K562 (cell line): ENCODE measurements around the gene ATP5F1A. TPM values are rescaled to one million over a fixed set of nuclear protein-coding genes. Genes with fewer than 3 reads are reported as not detected.

Source experiments
- ATAC-seq: fragments of 200-7000 bp; cut with Tn5 transposase; 3 replicates; pipeline ENCODE4 v1.9.1; 2020; ENCODE audit warnings: moderate library complexity
- BruUV-seq: library from RNA; stranded (reverse); fragments of 400-500 nt; replicated peaks from 2 replicates; lab custom pipeline; 2021; lab: Mats Ljungman, UMichigan
- CTCF ChIA-PET: fragments of 300-600 bp; formaldehyde crosslinking; extraction: SDS; loops from one replicate; lab custom pipeline; 2021; ENCODE audit warnings: low intra/inter-chr PET ratio; lab: Yijun Ruan, JAX
- POLR2A ChIA-PET: fragments of 300-600, 350-650 bp; sonication (Branson Sonifier 250); formaldehyde crosslinking; extraction: SDS; loops from one replicate; lab custom pipeline; 2021; ENCODE audit warnings: antibody characterized with exemption, inconsistent platforms; lab: Yijun Ruan, JAX
- DNase-seq, 4 experiments: peaks; one replicate each; pipeline versions ENCODE4 v3.0.0 to v3.0.0-alpha.2; 2011 to 2018; ENCODE audit warnings: low spot score in 3 of 4, mixed read lengths in 3 of 4; ENCODE audit errors: extremely low read depth in 1 of 4
- FAIRE-seq: peaks from 2 replicates; lab custom pipeline; 2011; peaks lifted over from hg19 to GRCh38; lab: Jason Lieb, UNC
- H2AFZ ChIP-seq: 2 replicates; pipeline ENCODE4 v1.6.0; 2011; ENCODE audit warnings: low read depth, low read length, control low read depth, inconsistent platforms
- H3K27ac ChIP-seq: fragments of 200-600 bp; 3 replicates; pipeline ENCODE4 v1.8.0; 2011; ENCODE audit warnings: low read depth, mild to moderate bottlenecking, control low read depth, inconsistent platforms, low read length, moderate library complexity, mixed read lengths; ENCODE audit errors: extremely low read depth
- H3K27me3 ChIP-seq, 2 experiments: fragments of 300-600 bp in 1 of 2; 2 replicates in 1 of 2; 3 replicates in 1 of 2; pipeline versions ENCODE4 v1.6.0 to v1.8.0; 2011; ENCODE audit warnings: inconsistent platforms in 2 of 2, low read length in 2 of 2, mild to moderate bottlenecking in 1 of 2, mixed read lengths in 1 of 2, moderate library complexity in 1 of 2; ENCODE audit not compliant: control insufficient read depth in 2 of 2, insufficient read depth in 2 of 2
- H3K36me3 ChIP-seq: fragments of 300-600 bp; 3 replicates; pipeline ENCODE4 v1.8.0; 2011; ENCODE audit warnings: mild to moderate bottlenecking, low read length, inconsistent platforms; ENCODE audit not compliant: control insufficient read depth, insufficient read depth
- H3K4me1 ChIP-seq, 2 experiments: fragments of 200-600 bp in 1 of 2; replicated peaks in 1 of 2; 2 replicates in 1 of 2; 3 replicates in 1 of 2; pipeline versions ENCODE4 v1.5.1 to v1.8.0; 2011; ENCODE audit warnings: inconsistent platforms in 2 of 2, low read length in 2 of 2, mild to moderate bottlenecking in 1 of 2, mixed read lengths in 1 of 2, moderate library complexity in 1 of 2; ENCODE audit not compliant: control insufficient read depth in 2 of 2, insufficient read depth in 2 of 2
- H3K4me2 ChIP-seq: 2 replicates; pipeline ENCODE4 v1.6.1; 2011; ENCODE audit warnings: low read length, control low read depth, inconsistent platforms, mixed read lengths; ENCODE audit not compliant: insufficient read depth
- H3K4me3 ChIP-seq: fragments of 200-600 bp; sonication (generic), shearing (Covaris generic); 2 replicates; pipeline ENCODE4 v1.5.1; 2016; ENCODE audit warnings: control low read depth, inconsistent platforms
- H3K79me2 ChIP-seq: fragments of 200-600 bp; 3 replicates; pipeline ENCODE4 v1.8.0; 2011; ENCODE audit warnings: low read length, inconsistent platforms; ENCODE audit not compliant: control insufficient read depth, insufficient read depth
- H3K9ac ChIP-seq, 2 experiments: 2 replicates each; pipeline versions ENCODE4 v1.6.0 to v1.6.1; 2011; ENCODE audit warnings: low read depth in 2 of 2, low read length in 2 of 2, control low read depth in 1 of 2, inconsistent platforms in 1 of 2, mild to moderate bottlenecking in 1 of 2, mixed read lengths in 1 of 2; ENCODE audit not compliant: insufficient read depth in 1 of 2
- H3K9me1 ChIP-seq: one replicate; pipeline ENCODE4 v1.6.0; 2011; ENCODE audit warnings: inconsistent platforms, mild to moderate bottlenecking, low read length, moderate library complexity; ENCODE audit not compliant: control insufficient read depth, insufficient read depth
- H3K9me3 ChIP-seq: replicated peaks from 2 replicates; pipeline ENCODE4 v1.5.1; 2011; ENCODE audit warnings: low read depth, low read length, inconsistent platforms; ENCODE audit not compliant: control insufficient read depth, insufficient read depth
- H4K20me1 ChIP-seq: replicated peaks from 2 replicates; pipeline ENCODE4 v1.6.1; 2011; ENCODE audit warnings: low read length, inconsistent platforms, mixed read lengths; ENCODE audit not compliant: control insufficient read depth, insufficient read depth
- CXXC5 ChIP-seq: fragments of 250-450 bp; sonication (Bioruptor Pico); IDR thresholded peaks from 2 replicates; pipeline ENCODE4 v1.8.0; 2022; ENCODE audit warnings: inconsistent platforms, mild to moderate bottlenecking, moderate library complexity
- DNMT1 ChIP-seq: fragments of 450-650 bp; IDR thresholded peaks from 2 replicates; pipeline ENCODE4 v1.6.1; 2016; ENCODE audit warnings: antibody characterized with exemption, mild to moderate bottlenecking
- ELF1 ChIP-seq: fragments of 200-800 bp; sonication (Bioruptor generic); IDR thresholded peaks from 2 replicates; pipeline ENCODE4 v1.6.1; 2016; ENCODE audit warnings: missing genetic modification characterization, missing compliant biosample characterization
- GABPB1 ChIP-seq: sonication (generic); formaldehyde crosslinking; IDR thresholded peaks from 2 replicates; pipeline ENCODE4 v1.8.0; 2022; ENCODE audit warnings: mild to moderate bottlenecking, missing genetic modification reagents
- HDGF ChIP-seq: fragments of 450-650 bp; IDR thresholded peaks from 2 replicates; pipeline ENCODE4 v1.6.1; 2016
- MYC ChIP-seq, 2 experiments: fragments of 250-450 bp in 1 of 2; sonication (Bioruptor Pico) in 1 of 2; IDR thresholded peaks; 2 replicates each; pipeline versions ENCODE4 v1.5.1 to v1.6.1; 2012 to 2021; ENCODE audit warnings: low read depth in 2 of 2, borderline replicate concordance in 1 of 2, improper control_type of control experiment in 1 of 2, low read length in 1 of 2, mild to moderate bottlenecking in 1 of 2, moderate library complexity in 1 of 2
- NBN ChIP-seq: fragments of 450-650 bp; IDR thresholded peaks from 2 replicates; pipeline ENCODE4 v1.6.1; 2016; ENCODE audit warnings: low read depth, mild to moderate bottlenecking
- RBM25 ChIP-seq: fragments of 200-400 bp; formaldehyde crosslinking; IDR thresholded peaks from 2 replicates; pipeline ENCODE4 v1.6.1; 2018; ENCODE audit warnings: low read length, low read depth, moderate library complexity; ENCODE audit not compliant: severe bottlenecking
- SRSF7 ChIP-seq: fragments of 200-400 bp; formaldehyde crosslinking; optimal IDR thresholded peaks from 2 replicates; pipeline ENCODE3; 2017; ENCODE audit warnings: mild to moderate bottlenecking, low read depth, low read length
- ZNF239 ChIP-seq: fragments of 250-450 bp; sonication (Bioruptor Pico); IDR thresholded peaks from 2 replicates; pipeline ENCODE4 v1.4.0; 2020; ENCODE audit warnings: mild to moderate bottlenecking
- WGBS: fragments of 100-300 bp; shearing (Covaris generic); methylation state at CpG from one replicate; pipeline ENCODE4 v1.1.6; 2016; ENCODE audit warnings: low coverage, mixed read lengths; ENCODE audit not compliant: insufficient coverage; ENCODE audit errors: missing lambda C conversion rate; 5-methylcytosine and 5-hydroxymethylcytosine counted together
- in situ Hi-C: fragments of 300-500 bp; cut with MboI; formaldehyde crosslinking; loops from 4 replicates; pipeline ENCODE4 v1.15.0; 2018; ENCODE audit warnings: inconsistent platforms, mixed read lengths
- intact Hi-C: fragments of 100-400 bp; cut with micrococcal nuclease; formaldehyde crosslinking; loops from 2 replicates; pipeline ENCODE4 v1.14.2; 2022
- polyA plus RNA-seq, 8 experiments: library from polyadenylated mRNA; depleted of rRNA in 4 of 8; stranded (reverse) in 5 of 8; unstranded in 3 of 8; fragments of >200 nt; fragmentation: Nextera tagmentation in 2 of 8; fragmentation: Illumina TruSeq in 1 of 8; extraction: Ambion mirVana in 2 of 8; extraction: Trizol in 1 of 8; gene quantifications; 2 replicates each; pipeline versions ENCODE4 v1.2.1 to v1.2.3, GENCODE V29; 2011 to 2014; ENCODE audit warnings: inconsistent platforms in 1 of 8, missing spikeins in 1 of 8
- total RNA-seq, 7 experiments: library from RNA; depleted of rRNA in 6 of 7; stranded (reverse); fragments of >200 nt in 6 of 7; fragmentation: Illumina TruSeq in 2 of 7; extraction: Trizol in 2 of 7; gene quantifications; 2 replicates each; pipeline versions ENCODE4 v1.2.1 to v1.2.3, GENCODE V29; 2011 to 2021; ENCODE audit warnings: low replicate concordance in 1 of 7
- TF ChIP-seq, protein P1 (sequence below), 2 experiments: fragments of 450-650 bp in 1 of 2; sonication (generic) in 1 of 2; formaldehyde crosslinking; conservative IDR thresholded peaks; 2 replicates each; pipeline versions ENCODE4 v1.4.0 to v1.8.1; 2020 to 2022; ENCODE audit warnings: mild to moderate bottlenecking in 1 of 2, missing genetic modification reagents in 1 of 2
- TF ChIP-seq, protein P2 (sequence below): sonication (generic); formaldehyde crosslinking; IDR thresholded peaks from 2 replicates; pipeline ENCODE4 v1.8.0; 2022; ENCODE audit warnings: mild to moderate bottlenecking, low read depth, missing genetic modification reagents
- TF ChIP-seq, protein P3 (sequence below): fragments of 450-650 bp; IDR thresholded peaks from 2 replicates; pipeline ENCODE4 v1.6.1; 2017; ENCODE audit warnings: antibody characterized with exemption, mild to moderate bottlenecking
- TF ChIP-seq, protein P4 (sequence below): fragments of 250-450 bp; sonication (Bioruptor Pico); IDR thresholded peaks from 2 replicates; pipeline ENCODE4 v1.5.0; 2022; ENCODE audit warnings: mild to moderate bottlenecking

ATP5F1A gene
- total and polyA plus RNA-seq, 9 of the 15 experiments (the other 6 are each of a cell fraction or from before 2014, with no cell fraction given): 377 to 762 (median 490) TPM

DNA sequence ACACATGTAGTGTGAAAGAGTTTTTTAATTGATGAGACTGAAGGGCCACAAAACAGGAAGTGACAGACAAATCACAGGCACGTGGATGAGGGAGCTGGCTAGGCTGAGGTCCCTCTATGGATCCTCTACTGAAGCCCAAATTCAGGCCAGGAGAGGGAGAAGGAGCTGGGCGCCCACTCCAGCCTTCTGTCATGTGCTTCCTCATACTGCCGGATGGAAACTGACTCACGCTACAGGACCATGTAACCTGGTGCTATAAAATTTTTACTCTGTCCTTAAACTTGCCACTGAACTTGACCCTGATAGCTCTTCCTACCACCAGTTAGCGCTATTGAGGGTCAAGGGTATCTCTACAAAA, 57.4 kb downstream of the ATP5F1A start:
- Histone ChIP-seq H3K79me2 (peaks cover 42% of the 10 kb centered on the region), H3K9me3 (no peaks in the 10 kb centered on the region), H3K36me3 (peaks cover 21% of the 10 kb centered on the region; the same call in 2 of the 3 replicates), H4K20me1 (no peaks in the 10 kb centered on the region), H3K4me1 (peaks cover 11 to 36% of the 10 kb centered on the region in 2 experiments; a peak in 4 of 5 replicates), H2AFZ (peak overlapping the region; percentile 71), H3K27me3 (no peaks in the 10 kb centered on the region), H3K9ac (peak overlapping the region; percentile 37 to 78; a peak in 2 of 4 replicates), H3K4me3 (no peak overlapping the region), H3K27ac (peak overlapping the region; percentile 74), H3K9me1 (no peaks in the 10 kb centered on the region), H3K4me2 (peak overlapping the region; percentile 62)
- WGBS: 34% methylated on average over 4 of the region's 5 CpGs
- ChIA-PET CTCF (no interaction called here), POLR2A (interaction anchor here (0.6 kb wide), 2 partner anchors 11 to 399 kb away, joined by 3 read pairs; no protein-coding TSS in a partner anchor)
- BruUV-seq: no TSS peak
- in situ Hi-C loops: no loop called here
- ATAC-seq (peak; percentile 67), DNase-seq (peak in 3 of 4 experiments; percentile 15 to 30 (median 22)), FAIRE-seq (peak; percentile 46)
- intact Hi-C loops: no loop called here
- no peak for TF ChIP-seq ZNF239 (CRISPR knock-in tag)
- TF ChIP-seq ELF1 (tag): 0 out of 2 replicates have a peak, but pooled peaks have one; percentile 20
- TF ChIP-seq, protein P1, sequence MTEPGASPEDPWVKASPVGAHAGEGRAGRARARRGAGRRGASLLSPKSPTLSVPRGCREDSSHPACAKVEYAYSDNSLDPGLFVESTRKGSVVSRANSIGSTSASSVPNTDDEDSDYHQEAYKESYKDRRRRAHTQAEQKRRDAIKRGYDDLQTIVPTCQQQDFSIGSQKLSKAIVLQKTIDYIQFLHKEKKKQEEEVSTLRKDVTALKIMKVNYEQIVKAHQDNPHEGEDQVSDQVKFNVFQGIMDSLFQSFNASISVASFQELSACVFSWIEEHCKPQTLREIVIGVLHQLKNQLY (CRISPR knock-in tag; conservative IDR thresholded peaks at IDR 0.05): no peak
- TF ChIP-seq, protein P2, sequence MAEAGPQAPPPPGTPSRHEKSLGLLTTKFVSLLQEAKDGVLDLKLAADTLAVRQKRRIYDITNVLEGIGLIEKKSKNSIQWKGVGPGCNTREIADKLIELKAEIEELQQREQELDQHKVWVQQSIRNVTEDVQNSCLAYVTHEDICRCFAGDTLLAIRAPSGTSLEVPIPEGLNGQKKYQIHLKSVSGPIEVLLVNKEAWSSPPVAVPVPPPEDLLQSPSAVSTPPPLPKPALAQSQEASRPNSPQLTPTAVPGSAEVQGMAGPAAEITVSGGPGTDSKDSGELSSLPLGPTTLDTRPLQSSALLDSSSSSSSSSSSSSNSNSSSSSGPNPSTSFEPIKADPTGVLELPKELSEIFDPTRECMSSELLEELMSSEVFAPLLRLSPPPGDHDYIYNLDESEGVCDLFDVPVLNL: no peak
- TF ChIP-seq GABPB1: 0 out of 2 replicates have a peak, but pooled peaks have one; percentile 25
- TF ChIP-seq, protein P3, sequence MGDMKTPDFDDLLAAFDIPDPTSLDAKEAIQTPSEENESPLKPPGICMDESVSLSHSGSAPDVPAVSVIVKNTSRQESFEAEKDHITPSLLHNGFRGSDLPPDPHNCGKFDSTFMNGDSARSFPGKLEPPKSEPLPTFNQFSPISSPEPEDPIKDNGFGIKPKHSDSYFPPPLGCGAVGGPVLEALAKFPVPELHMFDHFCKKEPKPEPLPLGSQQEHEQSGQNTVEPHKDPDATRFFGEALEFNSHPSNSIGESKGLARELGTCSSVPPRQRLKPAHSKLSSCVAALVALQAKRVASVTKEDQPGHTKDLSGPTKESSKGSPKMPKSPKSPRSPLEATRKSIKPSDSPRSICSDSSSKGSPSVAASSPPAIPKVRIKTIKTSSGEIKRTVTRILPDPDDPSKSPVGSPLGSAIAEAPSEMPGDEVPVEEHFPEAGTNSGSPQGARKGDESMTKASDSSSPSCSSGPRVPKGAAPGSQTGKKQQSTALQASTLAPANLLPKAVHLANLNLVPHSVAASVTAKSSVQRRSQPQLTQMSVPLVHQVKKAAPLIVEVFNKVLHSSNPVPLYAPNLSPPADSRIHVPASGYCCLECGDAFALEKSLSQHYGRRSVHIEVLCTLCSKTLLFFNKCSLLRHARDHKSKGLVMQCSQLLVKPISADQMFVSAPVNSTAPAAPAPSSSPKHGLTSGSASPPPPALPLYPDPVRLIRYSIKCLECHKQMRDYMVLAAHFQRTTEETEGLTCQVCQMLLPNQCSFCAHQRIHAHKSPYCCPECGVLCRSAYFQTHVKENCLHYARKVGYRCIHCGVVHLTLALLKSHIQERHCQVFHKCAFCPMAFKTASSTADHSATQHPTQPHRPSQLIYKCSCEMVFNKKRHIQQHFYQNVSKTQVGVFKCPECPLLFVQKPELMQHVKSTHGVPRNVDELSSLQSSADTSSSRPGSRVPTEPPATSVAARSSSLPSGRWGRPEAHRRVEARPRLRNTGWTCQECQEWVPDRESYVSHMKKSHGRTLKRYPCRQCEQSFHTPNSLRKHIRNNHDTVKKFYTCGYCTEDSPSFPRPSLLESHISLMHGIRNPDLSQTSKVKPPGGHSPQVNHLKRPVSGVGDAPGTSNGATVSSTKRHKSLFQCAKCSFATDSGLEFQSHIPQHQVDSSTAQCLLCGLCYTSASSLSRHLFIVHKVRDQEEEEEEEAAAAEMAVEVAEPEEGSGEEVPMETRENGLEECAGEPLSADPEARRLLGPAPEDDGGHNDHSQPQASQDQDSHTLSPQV: peak; percentile 48; the same call in 1 of the 2 replicates
- no peak for TF ChIP-seq RBM25
- TF ChIP-seq, protein P4, sequence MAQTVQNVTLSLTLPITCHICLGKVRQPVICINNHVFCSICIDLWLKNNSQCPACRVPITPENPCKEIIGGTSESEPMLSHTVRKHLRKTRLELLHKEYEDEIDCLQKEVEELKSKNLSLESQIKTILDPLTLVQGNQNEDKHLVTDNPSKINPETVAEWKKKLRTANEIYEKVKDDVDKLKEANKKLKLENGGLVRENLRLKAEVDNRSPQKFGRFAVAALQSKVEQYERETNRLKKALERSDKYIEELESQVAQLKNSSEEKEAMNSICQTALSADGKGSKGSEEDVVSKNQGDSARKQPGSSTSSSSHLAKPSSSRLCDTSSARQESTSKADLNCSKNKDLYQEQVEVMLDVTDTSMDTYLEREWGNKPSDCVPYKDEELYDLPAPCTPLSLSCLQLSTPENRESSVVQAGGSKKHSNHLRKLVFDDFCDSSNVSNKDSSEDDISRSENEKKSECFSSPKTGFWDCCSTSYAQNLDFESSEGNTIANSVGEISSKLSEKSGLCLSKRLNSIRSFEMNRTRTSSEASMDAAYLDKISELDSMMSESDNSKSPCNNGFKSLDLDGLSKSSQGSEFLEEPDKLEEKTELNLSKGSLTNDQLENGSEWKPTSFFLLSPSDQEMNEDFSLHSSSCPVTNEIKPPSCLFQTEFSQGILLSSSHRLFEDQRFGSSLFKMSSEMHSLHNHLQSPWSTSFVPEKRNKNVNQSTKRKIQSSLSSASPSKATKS (CRISPR knock-in tag): no peak
- TF ChIP-seq NBN: no peak
- TF ChIP-seq MYC (IDR thresholded peaks at IDR 0.05; ENCODE audit: low read depth, low read length): peak; percentile 36; the same call in 1 of the 2 replicates
- no peak for TF ChIP-seq MYC (CRISPR knock-in tag; IDR thresholded peaks at IDR 0.05; ENCODE audit: borderline replicate concordance, low read depth)
- no peak for TF ChIP-seq HDGF
- peak; percentile 31; the same call in 1 of the 2 replicates for TF ChIP-seq CXXC5
- TF ChIP-seq SRSF7: no peak
- no peak for TF ChIP-seq DNMT1
